ENCODE data around the gene ALOX5.
"Not testable (repeated sequence)": the region's sequence is repeated elsewhere in the genome, so short reads cannot be mapped to it uniquely, and the experiment has no call there.

Gene ALOX5

GRCh38 chr10:45471059-45471458, 97.0 kb downstream of the ALOX5 start:
- DNase-seq, result no peak

- no peak for DNase-seq
Observed at GRCh38 chr10:45471531-45472310, 97.7 kb downstream of the ALOX5 start.

- no peak for DNase-seq
Observed at GRCh38 chr10:45473126-45473525, 99.1 kb downstream of the ALOX5 start.

- no peak for DNase-seq
Observed at GRCh38 chr10:45476559-45476958, 102.5 kb downstream of the ALOX5 start.

GRCh38 chr10:45480294-45480693, 106.3 kb downstream of the ALOX5 start:
- no peak for DNase-seq

- not testable (repeated sequence) for DNase-seq
Observed at GRCh38 chr10:45481100-45481499, 107.1 kb downstream of the ALOX5 start.

GRCh38 chr10:45483002-45483401, 109.0 kb downstream of the ALOX5 start:
- no peak for DNase-seq

- no peak for DNase-seq
Observed at GRCh38 chr10:45487735-45488134, 113.7 kb downstream of the ALOX5 start.

GRCh38 chr10:45488365-45488764, 114.3 kb downstream of the ALOX5 start:
- DNase-seq, result no peak

GRCh38 chr10:45490277-45490676, 116.3 kb downstream of the ALOX5 start:
- no peak for DNase-seq

GRCh38 chr10:45491061-45491460, 117.0 kb downstream of the ALOX5 start:
- DNase-seq, result no peak
